Measurements from ENCODE around the gene AHI1.

GRCh38 chr6:135395136-135395535 is 102.4 kb downstream of the AHI1 start:
- TF ChIP-seq POLR2A (IDR thresholded peaks at IDR 0.05; ENCODE audit: low read length), result no peak
- TF ChIP-seq GATA1 (IDR thresholded peaks at IDR 0.05; ENCODE audit: low read depth, low read length), result no peak
